SJSA1 (cell line): ENCODE results near the gene PLCH2. TPM values are rescaled to one million over a fixed set of nuclear protein-coding genes. Genes with fewer than 3 reads are reported as not detected.

ENCODE experiments used
- DNase-seq, 2 experiments: peaks; one replicate each; pipeline ENCODE4 v3.0.0-alpha.2; 2015 to 2020; ENCODE audit warnings: low spot score in 2 of 2, low read depth in 1 of 2
- H3K27ac ChIP-seq: fragments of 250-450 bp; sonication (Bioruptor Pico); 2 replicates; pipeline ENCODE4 v1.5.1; 2020; ENCODE audit warnings: mild to moderate bottlenecking, moderate library complexity
- H3K27me3 ChIP-seq: fragments of 250-450 bp; sonication (Bioruptor Pico); replicated peaks from 2 replicates; pipeline ENCODE4 v1.5.1; 2020; ENCODE audit warnings: mild to moderate bottlenecking, moderate library complexity
- H3K36me3 ChIP-seq: fragments of 250-450 bp; sonication (Bioruptor Pico); 2 replicates; pipeline ENCODE4 v1.5.1; 2020; ENCODE audit warnings: mild to moderate bottlenecking
- H3K4me1 ChIP-seq: fragments of 250-450 bp; sonication (Bioruptor Pico); replicated peaks from 2 replicates; pipeline ENCODE4 v1.6.1; 2021; ENCODE audit warnings: mild to moderate bottlenecking
- H3K4me3 ChIP-seq: fragments of 250-450 bp; sonication (Bioruptor Pico); 2 replicates; pipeline ENCODE4 v1.5.1; 2020; ENCODE audit warnings: mild to moderate bottlenecking
- H3K9me3 ChIP-seq: fragments of 250-450 bp; sonication (Bioruptor Pico); replicated peaks from 2 replicates; pipeline ENCODE4 v1.5.1; 2020; ENCODE audit warnings: mild to moderate bottlenecking
- total RNA-seq: library from RNA; depleted of rRNA; stranded (reverse); fragments of >200 nt; shearing (Covaris generic); gene quantifications from 2 replicates; pipeline ENCODE4 v1.2.3, GENCODE V29; 2014

The PLCH2 gene
- total RNA-seq, 1 experiment from 2014 or later: 0.24 TPM

GRCh38 chr1:2479618-2480017 is 3.5 kb downstream of the PLCH2 start:
- no peaks in the 10 kb centered on the region for H3K27me3 ChIP-seq
- no peak overlapping the region for H3K4me3 ChIP-seq
- H3K36me3 ChIP-seq: no peaks in the 10 kb centered on the region
- H3K9me3 ChIP-seq: no peaks in the 10 kb centered on the region
- H3K27ac ChIP-seq: no peak overlapping the region
- DNase-seq: no peak
- H3K4me1 ChIP-seq: no peaks in the 10 kb centered on the region

GRCh38 chr1:2480236-2480985 is 4.3 kb downstream of the PLCH2 start:
- H3K4me3 ChIP-seq: no peak overlapping the region
- no peaks in the 10 kb centered on the region for H3K36me3 ChIP-seq
- H3K4me1 ChIP-seq: no peaks in the 10 kb centered on the region
- no peaks in the 10 kb centered on the region for H3K9me3 ChIP-seq
- no peak overlapping the region for H3K27ac ChIP-seq
- no peak for DNase-seq
- H3K27me3 ChIP-seq: no peaks in the 10 kb centered on the region

GRCh38 chr1:2480986-2481364 is 4.9 kb downstream of the PLCH2 start:
- no peaks in the 10 kb centered on the region for H3K27me3 ChIP-seq
- no peak overlapping the region for H3K4me3 ChIP-seq
- no peaks in the 10 kb centered on the region for H3K9me3 ChIP-seq
- H3K27ac ChIP-seq: no peak overlapping the region
- DNase-seq: no peak
- H3K4me1 ChIP-seq: no peaks in the 10 kb centered on the region
- H3K36me3 ChIP-seq: no peaks in the 10 kb centered on the region

GRCh38 chr1:2481885-2482284 is 5.8 kb downstream of the PLCH2 start:
- no peaks in the 10 kb centered on the region for H3K9me3 ChIP-seq
- no peaks in the 10 kb centered on the region for H3K27me3 ChIP-seq
- no peak overlapping the region for H3K4me3 ChIP-seq
- DNase-seq: no peak
- H3K27ac ChIP-seq: no peak overlapping the region
- H3K36me3 ChIP-seq: no peaks in the 10 kb centered on the region
- no peaks in the 10 kb centered on the region for H3K4me1 ChIP-seq

GRCh38 chr1:2482588-2482987 is 6.5 kb downstream of the PLCH2 start:
- Histone ChIP-seq H3K27ac (no peak overlapping the region), H3K4me1 (no peaks in the 10 kb centered on the region), H3K9me3 (0 out of 2 replicates have a peak, but pooled peaks cover 2% of the 10 kb centered on the region)

GRCh38 chr1:2483026-2483425 is 6.9 kb downstream of the PLCH2 start:
- Histone ChIP-seq H3K27ac (no peak overlapping the region), H3K9me3 (peaks cover 4% of the 10 kb centered on the region; the same call in 1 of the 2 replicates), H3K27me3 (no peaks in the 10 kb centered on the region), H3K36me3 (no peaks in the 10 kb centered on the region), H3K4me1 (no peaks in the 10 kb centered on the region), H3K4me3 (no peak overlapping the region)
- no peak for DNase-seq

More at GRCh38 chr1:2482588-2482987, 6.5 kb downstream of the PLCH2 start:
- no peaks in the 10 kb centered on the region for H3K36me3 ChIP-seq
- no peak for DNase-seq
- no peaks in the 10 kb centered on the region for H3K27me3 ChIP-seq
- H3K4me3 ChIP-seq: no peak overlapping the region

- Histone ChIP-seq H3K9me3 (peaks cover 11% of the 10 kb centered on the region), H3K4me1 (no peaks in the 10 kb centered on the region), H3K4me3 (no peak overlapping the region), H3K27me3 (no peaks in the 10 kb centered on the region), H3K36me3 (no peaks in the 10 kb centered on the region), H3K27ac (no peak overlapping the region)
- DNase-seq: no peak
Observed at GRCh38 chr1:2483970-2484369, 7.9 kb downstream of the PLCH2 start.

- Histone ChIP-seq H3K4me1 (peaks cover 5% of the 10 kb centered on the region), H3K27me3 (no peaks in the 10 kb centered on the region), H3K36me3 (no peaks in the 10 kb centered on the region), H3K4me3 (no peak overlapping the region), H3K27ac (no peak overlapping the region), H3K9me3 (peaks cover 15% of the 10 kb centered on the region)
- no peak for DNase-seq
Observed at GRCh38 chr1:2486041-2486440, 10.0 kb downstream of the PLCH2 start.

GRCh38 chr1:2486558-2486957 is 10.5 kb downstream of the PLCH2 start:
- H3K9me3 ChIP-seq: peaks cover 15% of the 10 kb centered on the region
- no peaks in the 10 kb centered on the region for H3K36me3 ChIP-seq
- no peak overlapping the region for H3K4me3 ChIP-seq
- H3K27ac ChIP-seq: no peak overlapping the region
- DNase-seq: no peak
- no peaks in the 10 kb centered on the region for H3K27me3 ChIP-seq
- peaks cover 10% of the 10 kb centered on the region for H3K4me1 ChIP-seq

GRCh38 chr1:2488688-2489087 is 12.6 kb downstream of the PLCH2 start:
- no peaks in the 10 kb centered on the region for H3K27me3 ChIP-seq
- H3K27ac ChIP-seq: no peak overlapping the region
- no peak overlapping the region for H3K4me3 ChIP-seq
- no peak for DNase-seq
- peaks cover 31% of the 10 kb centered on the region for H3K4me1 ChIP-seq
- H3K36me3 ChIP-seq: no peaks in the 10 kb centered on the region
- peaks cover 15% of the 10 kb centered on the region for H3K9me3 ChIP-seq

GRCh38 chr1:2489615-2490014 is 13.5 kb downstream of the PLCH2 start:
- DNase-seq: no peak

GRCh38 chr1:2492091-2492490 is 16.0 kb downstream of the PLCH2 start:
- H3K27ac ChIP-seq: no peak overlapping the region
- no peak for DNase-seq
- H3K4me1 ChIP-seq: peaks cover 35% of the 10 kb centered on the region
- H3K4me3 ChIP-seq: no peak overlapping the region
- no peaks in the 10 kb centered on the region for H3K36me3 ChIP-seq
- no peaks in the 10 kb centered on the region for H3K27me3 ChIP-seq
- H3K9me3 ChIP-seq: peaks cover 13% of the 10 kb centered on the region

More at GRCh38 chr1:2489615-2490014, 13.5 kb downstream of the PLCH2 start:
- H3K4me3 ChIP-seq: no peak overlapping the region
- H3K4me1 ChIP-seq: peaks cover 35% of the 10 kb centered on the region
- peaks cover 15% of the 10 kb centered on the region for H3K9me3 ChIP-seq
- H3K27me3 ChIP-seq: no peaks in the 10 kb centered on the region
- no peaks in the 10 kb centered on the region for H3K36me3 ChIP-seq
- H3K27ac ChIP-seq: no peak overlapping the region

- Histone ChIP-seq H3K27ac (no peak overlapping the region), H3K4me3 (no peak overlapping the region), H3K27me3 (no peaks in the 10 kb centered on the region), H3K4me1 (peaks cover 35% of the 10 kb centered on the region), H3K9me3 (peaks cover 9% of the 10 kb centered on the region), H3K36me3 (no peaks in the 10 kb centered on the region)
- DNase-seq: no peak
Observed at GRCh38 chr1:2493218-2493617, 17.1 kb downstream of the PLCH2 start.

GRCh38 chr1:2493691-2494322 is 17.7 kb downstream of the PLCH2 start:
- DNase-seq: no peak
- Histone ChIP-seq H3K36me3 (no peaks in the 10 kb centered on the region), H3K4me3 (no peak overlapping the region), H3K4me1 (peaks cover 35% of the 10 kb centered on the region), H3K27ac (no peak overlapping the region), H3K9me3 (peaks cover 6% of the 10 kb centered on the region; the same call in 1 of the 2 replicates), H3K27me3 (no peaks in the 10 kb centered on the region)
